Skeletal muscle satellite cell (primary cell): ENCODE measurements around the gene AIF1L. TPM values are rescaled to one million over a fixed set of nuclear protein-coding genes. Genes with fewer than 3 reads are reported as not detected.
A peak's percentile ranks its signal among the peaks of the same experiment; 100 is the strongest.

Experiments used
- H3K27me3 ChIP-seq: 2 replicates; pipeline ENCODE4 v1.7.0; 2013; ENCODE audit warnings: low read length; ENCODE audit not compliant: control insufficient read depth, insufficient read depth
- H3K36me3 ChIP-seq: 2 replicates; pipeline ENCODE4 v1.7.0; 2013; ENCODE audit warnings: mild to moderate bottlenecking, control low read depth, low read length; ENCODE audit not compliant: insufficient read depth
- H3K4me1 ChIP-seq: 2 replicates; pipeline ENCODE4 v1.7.0; 2013; ENCODE audit warnings: low read length; ENCODE audit not compliant: control insufficient read depth, insufficient read depth
- H3K4me2 ChIP-seq: 2 replicates; pipeline ENCODE4 v1.7.0; 2013; ENCODE audit warnings: mild to moderate bottlenecking, low read length
- H3K4me3 ChIP-seq: 2 replicates; pipeline ENCODE4 v1.7.0; 2013; ENCODE audit warnings: low read length
- H3K9ac ChIP-seq: 2 replicates; pipeline ENCODE4 v1.7.0; 2013; ENCODE audit warnings: mild to moderate bottlenecking, low read depth, low read length, moderate library complexity
- H3K9me3 ChIP-seq: replicated peaks from 2 replicates; pipeline ENCODE4 v1.7.0; 2013; ENCODE audit warnings: mild to moderate bottlenecking, control low read depth, low read length
- total RNA-seq: library from RNA; depleted of rRNA; stranded (reverse); fragments of >200 nt; gene quantifications from 2 replicates; pipeline ENCODE4 v1.2.3, GENCODE V29; 2012; rRNA removed

AIF1L gene
- total RNA-seq: 0.76 and 1.1 TPM in 2 replicates

DNA sequence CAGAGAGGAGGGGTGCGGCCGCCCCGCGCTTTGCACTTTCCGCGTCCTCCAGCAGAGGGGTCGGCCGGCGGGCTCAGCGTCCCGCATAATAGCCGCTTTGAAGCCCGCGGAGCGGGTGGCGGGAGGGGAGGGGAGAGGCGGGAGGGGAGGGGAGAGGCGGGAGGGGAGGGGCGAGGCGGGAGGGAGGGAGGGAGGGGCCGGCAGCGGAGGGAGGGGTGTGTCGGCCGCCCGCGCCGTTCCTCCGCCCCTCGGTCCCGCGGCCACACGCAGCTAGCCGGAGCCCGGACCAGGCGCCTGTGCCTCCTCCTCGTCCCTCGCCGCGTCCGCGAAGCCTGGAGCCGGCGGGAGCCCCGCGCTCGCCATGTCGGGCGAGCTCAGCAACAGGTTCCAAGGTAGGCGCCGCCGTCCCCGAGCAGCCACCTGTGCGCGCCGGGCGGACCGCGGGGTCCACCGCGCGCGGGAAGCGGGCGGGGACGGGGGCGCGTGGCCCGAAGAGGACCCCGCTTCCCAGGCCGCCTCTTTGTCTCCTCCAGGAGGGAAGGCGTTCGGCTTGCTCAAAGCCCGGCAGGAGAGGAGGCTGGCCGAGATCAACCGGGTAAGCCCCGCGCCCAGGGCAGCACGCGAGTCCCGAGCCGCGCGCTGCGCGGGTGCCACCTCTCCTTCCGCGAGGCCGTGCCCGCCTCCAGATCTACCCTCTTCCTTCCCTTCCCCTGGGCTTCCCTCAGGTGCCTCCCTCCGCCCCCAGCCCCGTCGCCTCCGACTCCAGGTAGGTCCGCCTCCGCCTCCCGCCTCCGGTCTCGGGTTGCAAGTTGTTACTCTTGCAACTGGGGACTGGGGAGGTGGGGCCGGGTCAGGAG, at the start of gene AIF1L:
Gene AIF1L (plus strand): TSS at position 263 of the 857 bp plus-strand sequence. CDS start 99 bp downstream, at position 362.
- H3K9ac ChIP-seq: no peak within 1 kb of the TSS
- H3K36me3 ChIP-seq: no peaks in the 10 kb centered on the region
- peak within 1 kb of the TSS; percentile 72 for H3K4me2 ChIP-seq
- no peaks in the 10 kb centered on the region for H3K4me1 ChIP-seq
- H3K4me3 ChIP-seq: peak within 1 kb of the TSS; percentile 57
- no peaks in the 10 kb centered on the region for H3K9me3 ChIP-seq
- H3K27me3 ChIP-seq: peaks cover 61% of the 10 kb centered on the region

DNA sequence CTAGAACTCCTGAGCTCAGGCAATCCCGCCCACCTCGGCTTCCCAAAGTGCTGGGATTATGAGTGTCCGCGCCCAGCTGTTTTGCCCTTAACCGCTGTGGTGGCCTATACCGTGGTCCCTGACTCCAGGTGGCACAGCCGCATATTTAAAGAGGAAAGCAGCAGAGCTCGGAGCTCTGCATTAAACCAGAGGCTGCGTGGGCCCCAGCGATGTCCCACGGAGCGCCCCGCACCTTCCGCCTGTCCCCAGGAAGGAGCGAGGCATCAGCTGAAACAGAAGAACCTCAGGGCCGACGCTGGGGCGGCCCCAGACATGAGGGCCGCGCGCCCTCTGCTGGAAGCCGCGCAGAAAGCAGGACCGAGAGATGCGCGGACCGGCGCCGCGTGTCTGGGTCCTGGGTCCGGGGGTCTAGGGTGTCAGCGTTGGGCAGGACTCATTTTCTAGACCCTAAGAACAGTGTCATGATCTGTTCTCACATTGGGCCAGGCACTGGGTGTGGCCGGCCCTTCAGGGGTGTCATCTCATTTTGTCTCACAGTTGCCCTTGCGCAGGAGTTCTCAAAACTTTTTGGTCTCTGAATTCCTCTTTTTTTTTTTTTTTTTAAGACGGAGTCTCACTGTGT, 49.6 kb upstream of the AIF1L start:
- Histone ChIP-seq H3K4me3 (peak overlapping the region; percentile 24), H3K27me3 (peaks cover 36% of the 10 kb centered on the region), H3K4me1 (no peaks in the 10 kb centered on the region), H3K4me2 (peak overlapping the region; percentile 70), H3K9ac (no peak overlapping the region), H3K9me3 (no peaks in the 10 kb centered on the region), H3K36me3 (no peaks in the 10 kb centered on the region)

DNA sequence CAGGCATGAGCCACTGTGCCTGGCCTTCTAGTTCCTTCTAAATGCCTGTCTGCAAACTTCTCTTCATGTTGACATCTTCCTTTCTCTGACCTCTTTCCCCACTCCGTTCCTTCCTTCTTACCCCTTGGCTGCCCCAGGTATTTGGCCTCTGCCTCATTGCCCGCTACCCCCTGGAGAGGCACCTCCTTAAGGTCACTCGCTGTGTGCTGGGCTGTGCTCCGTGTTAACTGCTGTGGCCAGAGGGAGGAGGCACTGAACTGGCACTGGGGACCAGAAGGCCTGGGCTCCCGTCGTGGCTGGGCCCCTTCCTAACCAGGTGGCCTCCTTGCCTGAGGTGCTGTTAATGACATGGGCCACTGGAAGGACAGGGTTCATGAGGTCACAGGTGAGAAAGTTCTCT, 48.0 kb upstream of the AIF1L start:
- Histone ChIP-seq H3K36me3 (no peaks in the 10 kb centered on the region), H3K9me3 (no peaks in the 10 kb centered on the region), H3K27me3 (peaks cover 39% of the 10 kb centered on the region), H3K4me1 (no peaks in the 10 kb centered on the region), H3K4me2 (no peak overlapping the region), H3K9ac (no peak overlapping the region), H3K4me3 (no peak overlapping the region)

DNA sequence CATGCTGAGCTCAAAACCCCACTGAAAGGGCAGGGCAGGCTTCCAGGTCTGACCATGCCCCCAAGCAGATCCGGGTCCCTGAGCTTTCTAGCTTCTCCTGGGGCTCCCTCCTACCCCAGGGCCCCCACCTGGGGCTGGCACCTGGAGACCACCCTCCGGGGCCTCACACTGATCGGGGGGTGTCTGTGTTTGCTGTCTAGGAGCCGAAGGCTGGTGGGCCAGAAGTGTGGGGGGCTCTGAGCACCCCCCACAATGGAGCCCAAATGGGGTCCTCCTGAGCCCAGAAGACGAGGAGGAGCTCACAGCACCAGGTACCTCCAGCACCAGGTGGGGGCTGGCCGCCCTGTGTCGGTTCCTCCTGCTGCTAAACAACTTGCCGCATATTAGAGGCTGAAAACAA, 47.5 kb upstream of the AIF1L start:
- H3K27me3 ChIP-seq: peaks cover 38% of the 10 kb centered on the region
- no peaks in the 10 kb centered on the region for H3K36me3 ChIP-seq
- H3K4me3 ChIP-seq: no peak overlapping the region
- no peaks in the 10 kb centered on the region for H3K9me3 ChIP-seq
- H3K9ac ChIP-seq: no peak overlapping the region
- H3K4me1 ChIP-seq: no peaks in the 10 kb centered on the region
- no peak overlapping the region for H3K4me2 ChIP-seq

DNA sequence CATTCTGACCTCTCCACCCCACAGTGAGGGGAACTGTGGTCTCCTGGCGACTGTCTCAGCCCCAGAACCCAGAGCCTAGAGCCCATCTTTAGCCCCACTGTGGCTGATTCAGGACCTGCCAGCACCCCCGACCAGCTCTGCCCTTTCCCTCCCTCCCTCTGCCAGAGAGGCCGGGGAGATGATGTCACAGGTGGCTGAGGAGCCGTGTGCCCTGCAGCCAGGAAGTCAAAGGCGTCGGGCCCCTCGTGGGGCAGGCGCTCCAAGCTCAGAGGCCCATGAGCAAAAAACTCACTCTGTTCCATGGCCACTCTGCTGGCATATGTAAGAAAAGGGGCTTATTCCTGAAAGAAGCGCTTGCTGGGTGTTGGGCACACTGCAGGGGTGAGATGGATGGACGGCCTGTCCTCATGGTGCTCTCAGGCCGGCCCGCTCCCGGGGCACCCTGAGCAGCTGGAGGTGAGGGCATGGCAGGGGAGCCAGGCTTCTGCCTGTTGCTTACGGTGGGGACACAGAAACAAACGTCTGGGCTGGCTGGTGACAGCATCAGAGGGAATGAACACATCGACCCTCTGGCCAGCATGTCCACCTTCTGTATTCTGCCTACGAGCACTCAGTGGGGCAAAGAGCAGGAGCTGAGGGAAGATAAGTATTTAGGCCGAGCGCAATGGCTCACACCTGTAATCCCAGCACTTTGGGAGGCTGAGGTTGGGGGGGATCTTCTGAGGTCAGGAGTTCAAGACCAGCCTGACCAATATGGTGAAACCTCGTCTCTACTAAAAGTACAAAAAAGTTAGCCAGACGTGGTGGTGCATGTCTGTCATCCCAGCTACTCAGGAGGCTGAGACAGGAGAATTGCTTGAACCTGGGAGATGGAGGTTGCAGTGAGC, 46.3 kb upstream of the AIF1L start:
- H3K9ac ChIP-seq: no peak overlapping the region

DNA sequence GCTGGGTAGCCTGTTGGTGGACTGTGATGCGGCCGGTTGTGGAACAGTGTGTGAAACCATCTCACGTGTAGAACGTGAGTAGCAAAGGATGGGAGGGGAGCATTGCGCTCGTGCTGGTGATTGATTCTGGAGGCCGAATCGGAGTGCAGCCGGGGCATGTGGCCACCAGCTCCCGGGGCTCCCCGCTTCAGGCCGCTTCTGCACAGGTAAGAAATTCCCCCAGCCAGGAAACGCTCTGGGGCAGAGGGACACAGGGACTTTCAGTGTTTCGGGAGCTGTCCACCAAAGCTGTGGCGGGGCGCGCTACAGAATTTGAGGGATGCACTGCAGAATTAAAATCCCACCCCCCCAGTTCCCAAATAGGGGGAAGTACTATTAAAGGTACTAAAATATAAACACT, 45.5 kb upstream of the AIF1L start:
- peaks cover 43% of the 10 kb centered on the region for H3K27me3 ChIP-seq
- no peak overlapping the region for H3K4me2 ChIP-seq
- H3K4me1 ChIP-seq: no peaks in the 10 kb centered on the region
- H3K4me3 ChIP-seq: no peak overlapping the region
- H3K9ac ChIP-seq: no peak overlapping the region
- no peaks in the 10 kb centered on the region for H3K36me3 ChIP-seq
- no peaks in the 10 kb centered on the region for H3K9me3 ChIP-seq

More for the DNA sequence above, 46.3 kb upstream of the AIF1L start:
- no peaks in the 10 kb centered on the region for H3K4me1 ChIP-seq
- peaks cover 43% of the 10 kb centered on the region for H3K27me3 ChIP-seq
- H3K36me3 ChIP-seq: no peaks in the 10 kb centered on the region
- H3K4me2 ChIP-seq: no peak overlapping the region
- no peak overlapping the region for H3K4me3 ChIP-seq
- no peaks in the 10 kb centered on the region for H3K9me3 ChIP-seq

DNA sequence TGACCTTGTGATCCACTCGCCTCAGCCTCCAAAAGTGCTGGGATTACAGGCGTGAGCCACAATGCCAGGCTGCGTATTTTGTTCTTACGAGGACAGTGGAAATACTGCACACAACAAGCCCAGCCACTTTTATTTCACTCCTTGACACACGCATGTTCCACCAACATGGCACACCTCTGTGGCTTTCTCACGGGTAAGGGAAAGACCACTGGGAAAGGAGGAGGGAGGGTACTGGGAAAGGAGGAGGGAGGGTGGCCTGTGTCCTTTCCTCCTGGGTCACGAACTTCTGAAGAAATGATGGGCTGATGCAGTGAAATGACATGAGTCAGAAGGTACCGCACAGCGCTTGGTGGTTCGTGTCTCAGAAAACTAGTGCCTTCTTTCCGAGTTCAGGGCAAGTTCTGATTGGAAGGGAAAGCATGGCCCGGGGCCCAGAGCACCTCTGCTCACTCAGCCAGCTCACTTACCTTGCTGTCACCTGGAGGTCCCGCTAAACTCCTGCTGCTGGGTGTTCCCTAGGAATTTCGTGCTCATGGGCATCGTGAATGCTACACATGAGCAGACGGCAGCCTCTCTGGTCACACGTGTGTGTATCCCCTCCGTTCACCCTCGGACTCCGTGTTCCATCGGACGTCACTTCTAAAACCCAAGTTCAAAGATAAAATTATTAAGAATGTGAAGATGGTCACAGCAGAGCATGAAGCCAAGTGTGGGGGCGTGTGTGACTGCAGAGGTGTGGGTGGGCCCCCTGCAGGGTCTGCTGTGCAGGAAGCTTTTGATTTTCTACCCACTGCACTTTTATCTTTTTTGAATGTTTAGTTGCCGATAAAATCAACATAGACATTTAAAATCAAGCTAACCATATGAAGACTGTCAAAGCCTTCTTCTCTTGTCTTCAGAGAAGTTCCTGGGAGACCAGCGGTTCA, 44.5 kb upstream of the AIF1L start:
- no peaks in the 10 kb centered on the region for H3K9me3 ChIP-seq
- no peak overlapping the region for H3K4me2 ChIP-seq
- no peaks in the 10 kb centered on the region for H3K36me3 ChIP-seq
- H3K4me3 ChIP-seq: no peak overlapping the region
- H3K4me1 ChIP-seq: no peaks in the 10 kb centered on the region
- no peak overlapping the region for H3K9ac ChIP-seq
- H3K27me3 ChIP-seq: peaks cover 46% of the 10 kb centered on the region

DNA sequence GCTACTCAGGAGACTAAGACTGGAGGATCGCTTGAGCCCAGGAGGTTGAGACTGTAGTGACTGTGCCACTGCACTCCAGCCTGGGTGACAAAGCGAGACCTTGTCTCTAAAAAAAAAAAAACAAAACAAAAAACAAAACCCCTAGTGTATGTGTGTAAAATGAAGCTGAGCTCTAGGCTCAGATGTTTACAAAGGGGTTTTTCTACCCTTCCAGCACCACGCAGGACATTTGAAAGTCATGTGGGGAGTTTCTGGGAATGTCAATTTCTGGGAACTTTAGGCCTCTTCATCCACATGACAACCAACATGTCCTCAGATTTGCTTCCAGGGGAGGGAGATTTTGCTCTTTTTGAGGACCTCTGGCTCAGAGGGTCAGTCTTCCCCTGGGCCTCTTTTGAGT, 42.4 kb upstream of the AIF1L start:
- Histone ChIP-seq H3K4me1 (no peaks in the 10 kb centered on the region), H3K4me3 (no peak overlapping the region)

DNA sequence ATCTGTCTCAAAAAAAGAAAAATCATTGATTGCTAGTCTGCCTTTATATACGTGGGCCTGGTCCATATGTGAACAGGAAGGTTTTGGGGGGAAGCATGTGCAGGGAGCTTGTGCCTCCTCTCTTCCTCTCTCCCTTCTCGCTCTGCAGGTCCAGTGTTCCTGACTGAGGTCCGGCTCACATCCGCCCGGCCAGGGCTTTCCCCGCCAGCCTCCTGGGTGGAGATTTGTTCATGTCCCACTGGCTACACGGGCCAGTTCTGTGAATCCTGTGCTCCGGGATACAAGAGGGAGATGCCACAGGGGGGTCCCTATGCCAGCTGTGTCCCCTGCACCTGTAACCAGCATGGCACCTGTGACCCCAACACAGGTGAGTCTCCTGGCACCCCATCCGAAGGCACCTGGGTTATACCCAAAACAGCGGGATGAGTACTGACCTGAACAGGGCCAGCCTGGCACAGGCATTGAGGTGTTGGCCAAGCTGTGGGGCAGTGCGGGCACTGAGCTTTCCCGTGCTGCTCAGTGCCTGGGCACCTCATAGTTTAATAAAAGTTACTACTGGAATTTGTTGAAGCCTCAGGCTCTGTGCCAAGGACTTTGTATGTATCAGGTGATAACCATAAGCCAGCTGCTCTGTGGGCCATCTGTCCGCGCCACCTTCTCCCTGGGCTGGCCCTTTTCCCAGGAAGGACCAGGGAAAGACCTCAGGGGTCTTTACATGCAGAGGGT, 39.4 kb upstream of the AIF1L start:
- no peak overlapping the region for H3K4me2 ChIP-seq
- no peak overlapping the region for H3K4me3 ChIP-seq
- H3K9me3 ChIP-seq: no peaks in the 10 kb centered on the region
- H3K36me3 ChIP-seq: no peaks in the 10 kb centered on the region
- H3K9ac ChIP-seq: no peak overlapping the region
- peaks cover 30% of the 10 kb centered on the region for H3K27me3 ChIP-seq
- no peaks in the 10 kb centered on the region for H3K4me1 ChIP-seq

More for the DNA sequence above, 42.4 kb upstream of the AIF1L start:
- H3K9ac ChIP-seq: no peak overlapping the region
- peaks cover 46% of the 10 kb centered on the region for H3K27me3 ChIP-seq
- no peaks in the 10 kb centered on the region for H3K36me3 ChIP-seq
- H3K9me3 ChIP-seq: no peaks in the 10 kb centered on the region
- H3K4me2 ChIP-seq: no peak overlapping the region

DNA sequence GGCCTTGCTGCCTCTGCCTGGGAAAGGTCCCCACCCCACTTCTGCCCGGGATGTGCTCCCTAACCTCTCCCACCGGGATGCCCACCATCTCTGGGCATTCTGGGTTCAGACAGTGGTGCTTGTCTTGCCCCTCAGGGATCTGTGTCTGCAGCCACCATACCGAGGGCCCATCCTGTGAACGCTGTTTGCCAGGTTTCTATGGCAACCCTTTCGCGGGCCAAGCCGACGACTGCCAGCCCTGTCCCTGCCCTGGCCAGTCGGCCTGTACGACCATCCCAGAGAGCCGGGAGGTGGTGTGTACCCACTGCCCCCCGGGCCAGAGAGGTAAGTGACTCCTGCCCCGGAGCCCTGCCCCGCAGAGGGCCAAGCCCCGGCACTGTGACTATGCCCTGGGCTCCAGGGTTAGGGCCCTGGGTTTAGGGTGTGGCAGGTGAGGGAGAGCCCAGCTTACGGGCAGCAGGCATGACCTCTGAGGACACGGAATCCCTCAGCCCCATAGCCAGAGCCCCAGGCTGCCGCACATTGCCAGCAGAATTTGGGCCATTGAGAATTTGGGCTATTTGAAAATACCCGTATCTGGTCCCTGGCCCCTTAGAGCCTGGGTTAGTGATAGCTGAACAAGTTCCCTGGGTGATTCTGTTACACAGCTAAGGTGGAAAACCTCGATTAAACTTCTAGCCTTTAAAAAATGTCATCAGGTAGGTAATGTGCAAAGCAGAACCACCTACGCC, 35.3 kb upstream of the AIF1L start:
- Histone ChIP-seq H3K4me3 (no peak overlapping the region), H3K9me3 (no peaks in the 10 kb centered on the region), H3K9ac (no peak overlapping the region), H3K36me3 (no peaks in the 10 kb centered on the region), H3K27me3 (peaks cover 30% of the 10 kb centered on the region), H3K4me1 (no peaks in the 10 kb centered on the region), H3K4me2 (no peak overlapping the region)
